Measurements from ENCODE around the gene PIN1.
"Not testable (repeated sequence)": the region's sequence is repeated elsewhere in the genome, so short reads cannot be mapped to it uniquely, and the experiment has no call there.

PIN1 gene

DNA sequence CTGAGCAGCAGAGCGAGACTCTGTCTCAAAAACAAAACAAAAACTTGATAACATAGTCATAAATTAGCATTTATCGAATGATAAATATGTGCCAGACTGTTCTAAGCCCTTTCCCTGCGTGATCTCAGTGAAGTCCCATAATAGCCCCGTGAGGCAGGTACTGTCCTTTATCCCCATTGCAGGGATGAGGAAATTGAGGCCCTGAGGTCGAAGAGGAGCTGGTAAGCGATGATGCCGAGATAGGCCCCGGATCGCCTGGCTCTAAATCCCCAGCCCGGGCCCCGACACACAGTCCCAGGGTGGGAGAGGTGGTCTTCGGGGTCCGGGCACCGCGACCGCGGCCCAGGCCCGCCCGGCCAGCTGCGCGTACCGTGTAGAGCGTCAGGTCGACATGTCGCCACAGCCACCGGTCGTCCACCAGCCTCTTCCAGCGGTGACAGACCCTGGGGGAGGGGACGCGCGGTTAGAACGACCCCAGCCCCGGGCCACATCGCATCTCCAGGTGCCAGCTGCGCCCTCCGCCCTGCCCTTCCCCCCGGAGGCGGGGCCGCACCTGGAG lies 16.9 kb upstream of the PIN1 start:
- in situ Hi-C loops (cut with HindIII; ENCODE audit: low pct_ligation_motif_present, low sequenced_read_pairs) = no loop called here
- peak overlapping the region; percentile 100 for H3K4me3 ChIP-seq (ENCODE audit: low read depth, low read length)
- no peak for DNase-seq
- no peaks in the 10 kb centered on the region for H3K27me3 ChIP-seq (replicated peaks)
- peaks cover 14% of the 10 kb centered on the region for H3K36me3 ChIP-seq (replicated peaks)
- H3K27ac ChIP-seq = peak overlapping the region; percentile 94
- TF ChIP-seq CTCF (IDR thresholded peaks at IDR 0.05; ENCODE audit: low read depth, low read length, missing control alignments) = no peak

DNA sequence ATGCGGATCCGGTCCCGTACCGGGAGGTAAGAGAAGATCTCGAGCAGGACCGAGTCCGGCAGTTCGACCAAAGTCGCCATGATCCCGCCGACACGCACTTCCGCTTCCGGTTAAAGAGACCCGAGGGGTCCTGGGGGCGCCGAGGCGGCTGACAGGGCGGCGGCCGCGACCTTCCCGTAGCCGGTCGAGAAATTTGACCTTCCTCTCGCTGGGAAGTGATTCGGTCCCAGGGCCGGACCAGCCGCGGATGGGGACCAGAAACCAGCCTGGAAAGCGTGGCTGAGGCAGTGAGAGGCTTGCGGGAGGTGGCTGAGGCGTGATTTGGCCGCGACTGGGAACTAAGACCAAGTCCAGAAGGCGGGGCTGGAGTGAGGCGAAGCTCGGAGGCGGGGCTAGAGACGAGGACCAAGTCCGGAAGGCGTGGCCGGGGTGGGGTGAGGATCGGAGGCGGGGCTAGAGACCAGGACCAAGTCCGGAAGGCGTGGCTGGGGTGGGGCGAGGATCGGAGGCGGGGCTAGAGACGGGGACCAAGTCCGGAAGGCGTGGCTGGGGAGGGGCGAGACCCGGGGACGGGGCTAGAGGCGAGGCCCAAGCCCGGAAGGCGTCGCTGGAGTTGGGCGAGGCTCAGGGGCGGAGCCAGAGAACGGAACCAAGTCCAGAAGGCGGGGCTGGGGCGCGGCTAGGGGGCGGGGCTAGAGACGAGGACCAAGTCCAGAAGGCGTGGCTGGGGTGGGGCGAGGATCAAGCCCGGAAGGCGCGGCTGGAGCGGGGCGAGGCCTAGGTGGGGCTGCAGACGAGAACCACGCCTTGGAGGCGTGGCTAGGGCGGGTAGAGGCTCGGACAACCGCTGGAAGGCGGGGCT lies 16.2 kb upstream of the PIN1 start, which contains the start of gene FBXL12:
TSS of gene FBXL12 (minus strand) at position 346 of the 862 bp plus-strand sequence. CDS start at position 80, 266 bp downstream.
- in situ Hi-C loops (cut with HindIII; ENCODE audit: low pct_ligation_motif_present, low sequenced_read_pairs) = no loop called here
- H3K27me3 ChIP-seq (replicated peaks) = no peaks in the 10 kb centered on the region
- no peak for TF ChIP-seq CTCF (IDR thresholded peaks at IDR 0.05; ENCODE audit: low read depth, low read length, missing control alignments)
- H3K27ac ChIP-seq = peak within 1 kb of the TSS; percentile 94
- peak within 1 kb of the TSS; percentile 100 for H3K4me3 ChIP-seq (ENCODE audit: low read depth, low read length)
- peak; percentile 100 for DNase-seq
- peaks cover 14% of the 10 kb centered on the region for H3K36me3 ChIP-seq (replicated peaks)

DNA sequence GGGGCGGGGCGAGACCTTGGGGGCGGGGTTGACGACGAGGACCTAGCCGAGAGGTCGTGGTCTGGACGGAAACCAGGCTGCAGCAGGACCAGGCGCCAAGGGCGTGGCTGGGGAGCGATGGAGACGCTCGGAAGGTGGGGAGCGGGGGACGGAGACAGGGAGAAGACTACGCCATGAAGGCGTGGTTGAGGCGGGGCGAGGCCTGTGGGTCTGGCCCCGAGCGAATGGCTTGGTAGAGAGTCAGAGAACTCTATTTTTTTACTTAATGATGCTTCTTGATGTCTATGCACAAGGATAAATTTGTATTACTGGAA lies 15.6 kb upstream of the PIN1 start:
- H3K27ac ChIP-seq = no peak overlapping the region
- no peak for DNase-seq
- peak overlapping the region; percentile 46 for H3K4me3 ChIP-seq (ENCODE audit: low read depth, low read length)

DNA sequence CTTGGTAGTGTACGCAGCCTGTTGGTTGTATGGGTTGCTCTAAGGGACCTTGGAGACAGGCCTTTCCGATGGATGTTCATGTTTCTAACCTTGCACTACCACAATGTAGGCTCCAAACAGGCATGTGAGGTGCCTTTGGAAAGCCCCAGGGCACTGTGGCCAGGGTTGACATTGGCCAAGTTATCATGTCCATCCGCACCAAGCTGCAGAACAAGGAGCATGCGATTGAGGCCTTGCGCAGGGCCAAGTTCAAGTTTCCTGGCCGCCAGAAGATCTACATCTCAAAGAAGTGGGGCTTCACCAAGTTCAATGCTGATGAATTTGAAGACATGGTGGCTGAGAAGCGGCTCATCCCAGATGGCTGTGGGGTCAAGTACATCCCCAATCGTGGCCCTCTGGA lies 15.1 kb upstream of the PIN1 start:
- H3K27me3 ChIP-seq (replicated peaks); DNase-seq; H3K4me3 ChIP-seq (ENCODE audit: low read depth, low read length); H3K27ac ChIP-seq; in situ Hi-C loops (cut with HindIII; ENCODE audit: low pct_ligation_motif_present, low sequenced_read_pairs): not testable (repeated sequence)
- H3K36me3 ChIP-seq (replicated peaks) = peaks cover 13% of the 10 kb centered on the region

More for the DNA sequence above, 15.6 kb upstream of the PIN1 start:
- TF ChIP-seq CTCF (IDR thresholded peaks at IDR 0.05; ENCODE audit: low read depth, low read length, missing control alignments) = no peak
- no peaks in the 10 kb centered on the region for H3K27me3 ChIP-seq (replicated peaks)
- H3K36me3 ChIP-seq (replicated peaks) = peaks cover 14% of the 10 kb centered on the region
- in situ Hi-C loops (cut with HindIII; ENCODE audit: low pct_ligation_motif_present, low sequenced_read_pairs) = no loop called here

DNA sequence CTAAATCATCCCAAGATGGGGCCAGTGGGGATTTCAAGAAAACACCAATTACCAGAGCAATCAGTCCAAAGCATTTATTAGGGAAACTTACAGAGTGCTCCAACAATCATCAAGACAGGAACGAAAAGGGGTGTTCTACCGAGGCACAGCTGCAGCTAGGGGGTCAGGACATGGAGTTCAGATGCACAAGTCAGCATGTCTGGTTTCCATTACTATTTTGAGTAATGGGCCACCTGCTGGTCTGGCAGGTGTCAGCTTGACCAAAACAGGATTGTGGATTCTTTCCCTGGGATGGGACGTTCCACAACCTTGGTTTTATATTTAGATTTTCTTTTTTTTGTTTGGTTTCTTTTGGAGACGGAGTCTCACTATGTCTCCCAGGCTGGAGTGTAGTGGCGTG lies 11.3 kb upstream of the PIN1 start:
- H3K36me3 ChIP-seq (replicated peaks) = no peaks in the 10 kb centered on the region
- DNase-seq = no peak
- no peak for TF ChIP-seq CTCF (IDR thresholded peaks at IDR 0.05; ENCODE audit: low read depth, low read length, missing control alignments)
- H3K27ac ChIP-seq = no peak overlapping the region
- no peaks in the 10 kb centered on the region for H3K27me3 ChIP-seq (replicated peaks)
- no peak overlapping the region for H3K4me3 ChIP-seq (ENCODE audit: low read depth, low read length)
- in situ Hi-C loops (cut with HindIII; ENCODE audit: low pct_ligation_motif_present, low sequenced_read_pairs) = no loop called here

- no peak for TF ChIP-seq CTCF (IDR thresholded peaks at IDR 0.05; ENCODE audit: low read depth, low read length, missing control alignments)
- H3K27me3 ChIP-seq (replicated peaks) = no peaks in the 10 kb centered on the region
- in situ Hi-C loops (cut with HindIII; ENCODE audit: low pct_ligation_motif_present, low sequenced_read_pairs) = no loop called here
- peak; percentile 76 for DNase-seq
- peak within 1 kb of the TSS; percentile 51 for H3K27ac ChIP-seq
- H3K4me3 ChIP-seq (ENCODE audit: low read depth, low read length) = peak within 1 kb of the TSS; percentile 96
- H3K36me3 ChIP-seq (replicated peaks) = peaks cover 6% of the 10 kb centered on the region
Observed at GRCh38 chr19:9827289-9828238, 7.6 kb upstream of the PIN1 start, which contains the start of gene UBL5. UBL5 (plus strand) TSS chr19:9827918; CDS start chr19:9828338, 420 bp downstream.

All from brain microvascular endothelial cell (primary cell).